ENCODE measurements around the gene PXDN.

DNA sequence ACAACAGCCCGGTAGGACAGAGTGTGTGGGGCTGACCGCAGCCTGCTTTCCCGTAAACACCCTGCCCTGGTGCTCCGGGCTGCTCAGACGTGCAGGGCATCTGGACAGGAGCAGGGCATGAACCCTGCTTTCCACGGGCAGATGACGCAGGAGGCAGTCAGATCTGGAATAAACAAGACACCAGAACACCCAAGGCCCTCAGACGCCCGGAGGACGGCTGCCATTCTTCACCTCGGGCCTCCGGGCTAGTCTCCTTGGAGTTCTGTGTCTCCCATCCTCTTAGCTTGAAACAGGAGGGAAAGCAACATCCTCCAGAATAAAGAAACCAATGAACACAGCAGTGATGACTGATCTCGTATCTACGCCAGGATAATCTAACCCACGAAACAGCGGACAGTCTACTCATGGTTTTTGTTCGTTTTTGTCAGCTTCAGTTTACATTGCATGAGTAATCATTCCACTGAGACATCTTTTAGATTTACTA, 7.3 kb downstream of the PXDN start:
- TF ChIP-seq, protein P1, sequence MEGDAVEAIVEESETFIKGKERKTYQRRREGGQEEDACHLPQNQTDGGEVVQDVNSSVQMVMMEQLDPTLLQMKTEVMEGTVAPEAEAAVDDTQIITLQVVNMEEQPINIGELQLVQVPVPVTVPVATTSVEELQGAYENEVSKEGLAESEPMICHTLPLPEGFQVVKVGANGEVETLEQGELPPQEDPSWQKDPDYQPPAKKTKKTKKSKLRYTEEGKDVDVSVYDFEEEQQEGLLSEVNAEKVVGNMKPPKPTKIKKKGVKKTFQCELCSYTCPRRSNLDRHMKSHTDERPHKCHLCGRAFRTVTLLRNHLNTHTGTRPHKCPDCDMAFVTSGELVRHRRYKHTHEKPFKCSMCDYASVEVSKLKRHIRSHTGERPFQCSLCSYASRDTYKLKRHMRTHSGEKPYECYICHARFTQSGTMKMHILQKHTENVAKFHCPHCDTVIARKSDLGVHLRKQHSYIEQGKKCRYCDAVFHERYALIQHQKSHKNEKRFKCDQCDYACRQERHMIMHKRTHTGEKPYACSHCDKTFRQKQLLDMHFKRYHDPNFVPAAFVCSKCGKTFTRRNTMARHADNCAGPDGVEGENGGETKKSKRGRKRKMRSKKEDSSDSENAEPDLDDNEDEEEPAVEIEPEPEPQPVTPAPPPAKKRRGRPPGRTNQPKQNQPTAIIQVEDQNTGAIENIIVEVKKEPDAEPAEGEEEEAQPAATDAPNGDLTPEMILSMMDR (conservative IDR thresholded peaks at IDR 0.05), result no peak
- no peak for TF ChIP-seq ZFX (IDR thresholded peaks at IDR 0.05)

Measured in C4-2B (cell line).